BJ (cell line): ENCODE results near the gene TIPARP. TPM values are rescaled to one million over a fixed set of nuclear protein-coding genes. Genes with fewer than 3 reads are reported as not detected.

Experiments used
- CTCF ChIA-PET: fragments of 350-600 bp; formaldehyde crosslinking; extraction: SDS; loops from one replicate; lab custom pipeline; 2021; ENCODE audit warnings: antibody characterized with exemption, inconsistent platforms; lab: Yijun Ruan, JAX
- POLR2A ChIA-PET: fragments of 300-600 bp; sonication (Branson Sonifier 250); formaldehyde crosslinking; extraction: SDS; loops from one replicate; lab custom pipeline; 2021; ENCODE audit warnings: antibody characterized with exemption; lab: Charles Lee
- DNase-seq: peaks from one replicate; pipeline ENCODE4 v3.0.0-alpha.2; 2011; ENCODE audit warnings: low read depth
- H3K27me3 ChIP-seq: 2 replicates; pipeline ENCODE4 v1.6.0; 2011; ENCODE audit warnings: low read length; ENCODE audit not compliant: control insufficient read depth, insufficient read depth
- H3K36me3 ChIP-seq: 2 replicates; pipeline ENCODE4 v1.5.1; 2011; ENCODE audit warnings: low read length; ENCODE audit not compliant: control insufficient read depth, insufficient read depth
- H3K4me3 ChIP-seq: 2 replicates; pipeline ENCODE4 v1.5.1; 2011; ENCODE audit warnings: low read depth, mild to moderate bottlenecking, control low read depth, low read length
- polyA plus RNA-seq: library from polyadenylated mRNA; depleted of rRNA; stranded (reverse); fragments of >200 nt; gene quantifications from 2 replicates; pipeline ENCODE4 v1.2.3, GENCODE V29; 2011
- TF ChIP-seq, protein P1 (sequence below): IDR thresholded peaks from 2 replicates; pipeline ENCODE4 v1.5.1; 2011; ENCODE audit warnings: low read depth, mild to moderate bottlenecking, control low read depth, inconsistent platforms, low read length, moderate library complexity; ENCODE audit not compliant: insufficient read depth

Gene TIPARP
- polyA plus RNA-seq, 1 experiment: 23.0 TPM

GRCh38 chr3:156657440-156657839 is 16.9 kb upstream of the TIPARP start:
- TF ChIP-seq, protein P1, sequence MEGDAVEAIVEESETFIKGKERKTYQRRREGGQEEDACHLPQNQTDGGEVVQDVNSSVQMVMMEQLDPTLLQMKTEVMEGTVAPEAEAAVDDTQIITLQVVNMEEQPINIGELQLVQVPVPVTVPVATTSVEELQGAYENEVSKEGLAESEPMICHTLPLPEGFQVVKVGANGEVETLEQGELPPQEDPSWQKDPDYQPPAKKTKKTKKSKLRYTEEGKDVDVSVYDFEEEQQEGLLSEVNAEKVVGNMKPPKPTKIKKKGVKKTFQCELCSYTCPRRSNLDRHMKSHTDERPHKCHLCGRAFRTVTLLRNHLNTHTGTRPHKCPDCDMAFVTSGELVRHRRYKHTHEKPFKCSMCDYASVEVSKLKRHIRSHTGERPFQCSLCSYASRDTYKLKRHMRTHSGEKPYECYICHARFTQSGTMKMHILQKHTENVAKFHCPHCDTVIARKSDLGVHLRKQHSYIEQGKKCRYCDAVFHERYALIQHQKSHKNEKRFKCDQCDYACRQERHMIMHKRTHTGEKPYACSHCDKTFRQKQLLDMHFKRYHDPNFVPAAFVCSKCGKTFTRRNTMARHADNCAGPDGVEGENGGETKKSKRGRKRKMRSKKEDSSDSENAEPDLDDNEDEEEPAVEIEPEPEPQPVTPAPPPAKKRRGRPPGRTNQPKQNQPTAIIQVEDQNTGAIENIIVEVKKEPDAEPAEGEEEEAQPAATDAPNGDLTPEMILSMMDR: no peak
- Histone ChIP-seq H3K4me3 (no peak overlapping the region), H3K27me3 (no peaks in the 10 kb centered on the region), H3K36me3 (no peaks in the 10 kb centered on the region)
- POLR2A ChIA-PET: no interaction called here
- CTCF ChIA-PET: no interaction called here
- no peak for DNase-seq

GRCh38 chr3:156657862-156658731 is 16.3 kb upstream of the TIPARP start:
- DNase-seq: no peak
- ChIA-PET POLR2A (no interaction called here), CTCF (no interaction called here)

GRCh38 chr3:156658732-156659090 is 15.7 kb upstream of the TIPARP start:
- no peaks in the 10 kb centered on the region for H3K27me3 ChIP-seq
- ChIA-PET CTCF (interaction anchor here (1.0 kb wide), 1 partner anchor 15 kb away, joined by 4 read pairs; the partner anchor contains the start of gene TIPARP), POLR2A (no interaction called here)
- H3K36me3 ChIP-seq: no peaks in the 10 kb centered on the region
- TF ChIP-seq, protein P1: no peak
- no peak overlapping the region for H3K4me3 ChIP-seq
- no peak for DNase-seq

More at GRCh38 chr3:156657862-156658731, 16.3 kb upstream of the TIPARP start:
- Histone ChIP-seq H3K36me3 (no peaks in the 10 kb centered on the region), H3K4me3 (no peak overlapping the region), H3K27me3 (no peaks in the 10 kb centered on the region)
- TF ChIP-seq, protein P1: no peak

- CTCF ChIA-PET: interaction anchor here (1.0 kb wide), 1 partner anchor 15 kb away, joined by 4 read pairs; the partner anchor contains the start of gene TIPARP
- DNase-seq: no peak
- POLR2A ChIA-PET: no interaction called here
- H3K27me3 ChIP-seq: no peaks in the 10 kb centered on the region
- TF ChIP-seq, protein P1: no peak
- H3K36me3 ChIP-seq: no peaks in the 10 kb centered on the region
- H3K4me3 ChIP-seq: no peak overlapping the region
These were observed 15.1 kb upstream of the TIPARP start for GRCh38 chr3:156659260-156659659.

GRCh38 chr3:156661155-156661554 is 13.2 kb upstream of the TIPARP start:
- ChIA-PET CTCF (no interaction called here), POLR2A (no interaction called here)
- TF ChIP-seq, protein P1: no peak
- no peak overlapping the region for H3K4me3 ChIP-seq
- H3K36me3 ChIP-seq: no peaks in the 10 kb centered on the region
- no peaks in the 10 kb centered on the region for H3K27me3 ChIP-seq
- no peak for DNase-seq
